Cerebellar nuclear complex (tissue), 1 donor: ENCODE data around the gene MBD3L2.
"Not testable (repeated sequence)": the region's sequence is repeated elsewhere in the genome, so short reads cannot be mapped to it uniquely, and the experiment has no call there.

Experiments
- DNase-seq, 2 experiments: peaks; one replicate each; lab custom pipeline; 2025; lab: John Stamatoyannopoulos, UW

MBD3L2 gene

DNA sequence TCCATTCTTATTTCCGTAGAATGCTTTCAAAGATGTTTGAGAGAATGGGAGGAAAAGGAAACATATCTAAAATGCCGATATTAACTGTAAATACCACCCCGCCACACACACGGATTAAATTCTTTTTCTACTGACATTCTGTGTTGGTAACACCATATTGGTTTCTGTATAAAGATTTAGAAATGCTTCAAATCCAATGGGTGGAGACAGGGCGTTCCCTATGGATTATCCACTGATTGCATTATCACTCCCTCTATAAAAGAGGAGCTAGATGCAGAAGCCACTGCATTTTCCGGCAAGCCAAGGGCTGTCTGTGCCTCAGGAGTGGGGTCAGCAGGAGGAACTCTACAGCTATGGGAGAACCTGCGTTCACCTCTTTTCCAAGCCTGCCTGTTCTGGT lies at the start of gene MBD3L2:
Gene MBD3L2, plus strand, starts transcription at position 301 of the 400 bp plus-strand sequence. Its CDS starts 53 bp downstream, at position 354.
- not testable (repeated sequence) for DNase-seq

DNA sequence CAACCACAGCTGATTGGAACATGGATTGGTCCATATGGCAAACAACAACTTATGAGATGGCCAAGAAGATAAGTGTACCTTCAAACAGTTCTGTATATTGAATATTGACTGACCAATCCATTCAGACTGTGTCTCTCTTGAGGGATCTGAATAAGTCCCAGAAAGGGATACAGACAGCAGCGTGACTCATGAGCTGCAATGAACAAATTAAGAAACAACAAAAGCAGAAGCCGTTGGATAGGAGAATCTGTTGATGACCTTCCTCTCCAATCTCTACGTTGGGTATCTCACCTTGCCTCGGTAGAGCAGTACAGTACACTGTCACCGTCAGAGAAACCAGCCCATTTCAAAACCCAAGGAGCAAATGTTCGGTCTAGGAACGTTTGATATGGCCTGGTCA lies 49.2 kb upstream of the MBD3L2 start:
- DNase-seq, result no peak

DNA sequence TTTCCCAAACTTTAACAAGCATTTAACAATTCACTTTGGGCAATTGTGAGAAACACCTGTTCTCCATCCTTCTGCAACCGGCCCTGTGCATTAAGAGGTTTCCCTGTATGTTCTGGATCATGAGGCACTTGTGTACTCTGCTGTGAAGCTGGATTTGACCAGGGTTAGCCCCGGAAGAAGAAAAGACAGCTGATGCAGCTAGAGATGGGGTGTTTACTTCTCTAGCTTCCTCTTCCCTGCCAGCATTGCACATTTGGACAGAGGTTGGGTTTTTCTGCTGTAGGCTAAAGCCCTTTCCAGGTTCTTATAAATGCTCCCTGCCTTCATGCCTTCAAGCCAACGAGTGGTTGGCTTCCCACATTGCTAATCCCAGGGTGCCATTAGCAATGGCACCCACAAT lies 48.8 kb upstream of the MBD3L2 start:
- DNase-seq, result no peak

DNA sequence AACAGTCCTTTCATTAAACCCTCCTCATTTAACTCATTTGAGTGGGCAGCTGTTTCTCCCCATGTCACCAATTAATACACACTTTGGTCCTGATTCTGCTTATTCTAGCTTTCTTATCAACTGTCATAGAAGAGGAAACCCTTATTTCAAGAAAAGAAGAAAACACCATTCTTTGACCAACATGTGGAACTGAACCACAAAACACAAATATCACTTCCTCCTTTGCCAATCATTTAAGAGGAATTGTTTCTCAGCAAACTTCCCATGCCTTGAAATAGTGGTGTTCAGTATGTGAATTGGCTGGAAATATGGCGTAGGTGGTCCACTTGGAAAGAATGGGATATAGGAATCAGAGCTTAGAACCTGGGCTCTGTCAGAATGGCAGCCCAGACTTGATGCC lies 48.3 kb upstream of the MBD3L2 start:
- no peak for DNase-seq

DNA sequence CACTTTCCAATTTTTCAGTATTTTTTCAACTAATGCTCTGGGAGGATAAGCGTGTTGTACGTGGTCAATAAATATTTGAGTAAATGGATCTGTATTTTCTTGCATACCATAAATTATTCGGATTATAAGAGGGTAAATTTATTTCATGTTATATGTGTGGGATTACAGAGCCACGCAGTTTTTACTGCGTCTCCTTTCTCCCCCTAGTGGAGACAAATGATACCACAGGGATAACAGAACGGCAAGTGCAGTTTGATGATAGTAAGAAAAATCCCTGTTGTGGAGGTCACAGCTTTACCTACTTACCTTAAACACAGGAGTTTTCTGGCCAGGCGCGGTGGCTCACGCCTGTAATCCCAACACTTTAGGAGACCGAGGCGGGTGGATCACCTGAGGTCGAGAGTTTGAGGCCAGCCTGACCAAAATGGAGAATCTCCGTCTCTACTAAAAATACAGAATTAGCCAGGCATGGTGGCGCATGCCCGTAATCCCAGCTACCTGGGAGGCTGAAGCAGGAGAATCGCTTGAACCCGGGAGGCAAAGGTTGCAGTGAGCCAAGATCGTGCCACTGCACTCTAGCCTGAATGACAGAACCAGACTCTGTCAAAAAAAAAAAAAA lies 44.7 kb upstream of the MBD3L2 start:
- DNase-seq, result no peak

DNA sequence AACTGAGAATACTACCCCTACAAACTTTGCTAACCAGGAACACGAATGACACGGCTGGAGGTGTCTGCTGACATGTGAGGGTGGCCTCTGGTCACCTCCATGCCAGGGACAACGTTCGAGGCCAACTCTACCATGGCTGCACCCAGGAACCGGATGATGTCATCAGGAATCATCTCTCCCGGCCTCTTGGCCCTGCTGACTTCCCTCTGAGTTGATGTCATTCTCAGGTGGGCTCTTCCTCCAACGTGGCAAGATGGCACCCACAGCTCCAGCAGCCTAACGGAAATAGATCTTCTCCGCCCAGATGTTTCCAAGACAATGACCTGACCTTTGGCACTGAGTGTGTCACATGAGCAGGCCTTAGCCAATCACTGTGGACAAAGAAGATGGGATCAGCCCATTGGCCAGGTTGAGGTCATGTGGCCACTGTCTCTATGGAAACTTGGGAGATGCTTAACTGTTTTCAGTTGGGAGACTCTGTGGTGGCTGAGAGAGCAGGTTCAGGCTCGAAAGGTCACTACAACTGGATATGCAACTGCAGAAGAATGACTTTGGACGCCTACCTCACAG lies 42.9 kb upstream of the MBD3L2 start:
- DNase-seq, result no peak

DNA sequence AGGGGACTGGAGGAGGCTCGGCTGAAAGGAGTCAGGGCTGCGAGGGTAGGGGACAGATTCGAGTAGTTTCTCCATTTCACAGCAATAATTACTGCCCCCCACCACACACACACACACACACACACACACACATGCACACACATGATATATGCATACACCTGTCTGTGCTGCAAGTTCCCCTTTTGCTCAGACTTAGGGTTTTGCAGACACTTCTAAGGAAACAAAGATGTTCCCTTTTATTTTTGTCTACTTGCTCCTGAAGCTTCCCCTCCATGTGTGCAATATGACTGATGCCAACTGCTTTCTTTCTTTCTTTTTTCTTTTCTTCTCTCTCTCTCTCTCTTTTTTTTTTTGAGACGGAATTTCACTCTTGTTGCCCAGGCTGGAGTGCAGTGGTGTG lies 41.3 kb upstream of the MBD3L2 start:
- DNase-seq, result no peak

DNA sequence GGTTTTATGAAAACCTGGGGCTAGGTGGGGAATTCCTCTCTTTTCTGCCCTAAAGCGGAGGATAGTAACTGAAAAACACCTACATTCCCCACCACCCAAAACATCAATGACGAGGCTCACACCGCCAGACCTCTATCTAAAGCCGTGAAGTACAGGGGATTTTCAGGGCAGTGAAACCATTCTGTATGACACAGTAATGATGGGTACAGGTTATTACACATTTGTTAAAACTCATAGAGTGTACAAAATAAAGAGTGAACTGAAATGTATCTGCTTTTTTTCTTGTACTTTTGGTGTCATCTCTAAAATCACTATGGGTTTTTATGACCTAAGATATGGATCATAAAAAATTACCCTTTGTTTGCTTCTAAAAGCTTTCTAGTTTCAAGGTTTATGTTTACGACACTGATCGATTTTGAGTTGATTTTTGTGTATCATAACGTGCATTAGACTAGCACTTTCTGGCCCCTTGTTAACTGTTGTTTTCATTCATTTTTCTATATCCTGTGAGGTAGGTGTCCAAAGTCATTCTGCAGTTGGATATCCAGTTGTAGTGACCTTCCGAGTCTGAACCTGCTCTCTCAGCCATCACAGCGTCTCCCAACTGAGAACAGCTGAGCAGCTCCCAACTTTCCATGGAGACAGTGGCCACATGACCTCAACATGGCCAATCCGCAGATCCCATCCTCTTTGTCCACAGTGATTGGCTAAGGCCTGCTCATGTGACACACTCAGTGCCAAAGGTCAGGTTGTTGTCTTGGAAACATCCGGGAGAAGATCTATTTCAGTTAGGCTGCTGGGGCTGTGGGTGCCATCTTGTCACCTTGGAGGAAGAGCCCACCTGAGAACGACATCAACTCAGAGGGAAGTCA lies 38.2 kb upstream of the MBD3L2 start:
- no peak for DNase-seq

DNA sequence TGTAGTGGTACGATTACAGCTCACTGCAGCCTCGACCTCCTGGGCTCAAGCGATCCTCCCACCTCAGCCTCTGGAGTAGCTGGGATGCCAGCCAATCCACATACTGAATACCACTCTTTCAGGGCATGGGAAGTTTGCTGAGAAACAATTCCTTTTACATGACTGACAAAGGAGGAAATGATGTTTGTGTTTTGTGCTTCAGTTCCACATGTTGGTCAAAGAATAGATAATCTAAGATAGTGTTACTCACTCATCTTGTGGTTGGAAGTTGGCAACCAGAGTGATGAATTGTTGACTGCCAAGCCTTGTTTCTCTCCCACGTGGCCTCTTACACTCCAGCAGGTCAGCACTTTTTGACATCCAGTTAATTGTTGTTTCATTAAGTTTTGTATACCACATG lies 35.4 kb upstream of the MBD3L2 start:
- no peak for DNase-seq

DNA sequence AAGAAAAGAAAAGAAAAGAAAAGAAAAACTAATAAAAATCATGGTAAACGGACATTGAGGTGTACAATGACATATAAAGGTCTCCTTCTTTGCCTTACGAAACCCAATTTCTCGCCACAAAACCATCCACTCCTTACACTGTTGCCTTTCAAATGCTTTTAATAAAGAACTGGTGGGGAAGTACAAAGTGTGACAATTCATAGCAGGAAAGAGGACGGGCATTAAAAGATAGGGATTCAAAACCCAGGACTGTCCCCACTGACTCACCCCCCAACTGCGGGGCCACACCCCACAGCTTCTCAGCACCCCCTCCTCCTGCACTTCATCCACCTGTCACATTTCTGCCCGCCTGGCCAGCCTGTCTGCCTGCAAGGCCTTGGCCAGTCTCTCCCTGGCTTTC lies 30.3 kb upstream of the MBD3L2 start:
- DNase-seq, result no peak

DNA sequence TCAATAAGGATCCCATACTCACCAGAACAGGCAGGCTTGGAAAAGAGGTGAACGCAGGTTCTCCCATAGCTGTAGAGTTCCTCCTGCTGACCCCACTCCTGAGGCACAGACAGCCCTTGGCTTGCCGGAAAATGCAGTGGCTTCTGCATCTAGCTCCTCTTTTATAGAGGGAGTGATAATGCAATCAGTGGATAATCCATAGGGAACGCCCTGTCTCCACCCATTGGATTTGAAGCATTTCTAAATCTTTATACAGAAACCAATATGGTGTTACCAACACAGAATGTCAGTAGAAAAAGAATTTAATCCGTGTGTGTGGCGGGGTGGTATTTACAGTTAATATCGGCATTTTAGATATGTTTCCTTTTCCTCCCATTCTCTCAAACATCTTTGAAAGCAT lies 27.8 kb upstream of the MBD3L2 start, which contains the start of gene MBD3L2B:
Gene MBD3L2B, minus strand, starts transcription at position 101 of the 400 bp plus-strand sequence. Its CDS starts 34 bp downstream, at position 67.
- not testable (repeated sequence) for DNase-seq

DNA sequence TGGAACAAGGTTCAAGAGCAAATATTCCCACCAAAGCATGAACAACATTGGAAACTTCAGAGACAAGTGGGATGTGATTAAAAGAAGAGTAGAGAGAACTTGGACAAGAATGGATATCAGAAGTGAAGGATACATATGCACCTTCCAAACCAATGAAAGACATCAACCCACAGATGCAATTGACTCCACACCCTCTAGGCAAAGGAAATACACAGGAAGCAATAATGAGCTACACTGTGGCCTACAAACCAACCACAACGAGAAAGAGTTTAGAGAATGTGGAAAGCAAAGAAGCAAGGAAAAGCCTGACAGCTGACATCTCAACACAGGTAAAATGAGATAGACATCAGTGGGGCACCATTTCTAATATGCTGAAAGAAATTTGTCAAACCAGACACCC lies 20.3 kb upstream of the MBD3L2 start:
- DNase-seq, result not testable (repeated sequence)

DNA sequence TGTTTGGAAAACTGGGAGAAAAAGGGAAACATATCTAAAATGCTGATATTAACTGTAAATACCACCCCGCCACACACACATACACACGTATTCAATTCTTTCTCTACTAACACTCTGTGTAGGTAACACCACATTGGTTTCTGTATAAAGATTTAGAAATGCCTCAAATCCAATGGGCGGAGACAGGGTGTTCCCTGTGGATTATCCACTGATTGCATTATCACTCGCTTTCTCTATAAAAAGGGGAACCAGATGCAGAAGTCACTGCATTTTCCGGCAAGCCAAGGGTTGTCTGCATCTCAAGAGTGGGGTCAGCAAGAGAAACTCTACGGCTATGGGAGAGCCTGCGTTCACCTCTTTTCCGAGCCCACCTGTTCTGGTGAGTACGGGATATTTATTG lies 18.8 kb upstream of the MBD3L2 start, which contains the start of gene MBD3L5:
Gene MBD3L5, plus strand, starts transcription at position 301 of the 400 bp plus-strand sequence. Its CDS starts 34 bp downstream, at position 335.
- not testable (repeated sequence) for DNase-seq

DNA sequence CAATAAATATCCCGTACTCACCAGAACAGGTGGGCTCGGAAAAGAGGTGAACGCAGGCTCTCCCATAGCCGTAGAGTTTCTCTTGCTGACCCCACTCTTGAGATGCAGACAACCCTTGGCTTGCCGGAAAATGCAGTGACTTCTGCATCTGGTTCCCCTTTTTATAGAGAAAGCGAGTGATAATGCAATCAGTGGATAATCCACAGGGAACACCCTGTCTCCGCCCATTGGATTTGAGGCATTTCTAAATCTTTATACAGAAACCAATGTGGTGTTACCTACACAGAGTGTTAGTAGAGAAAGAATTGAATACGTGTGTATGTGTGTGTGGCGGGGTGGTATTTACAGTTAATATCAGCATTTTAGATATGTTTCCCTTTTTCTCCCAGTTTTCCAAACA lies 9.0 kb upstream of the MBD3L2 start, which contains the start of gene MBD3L4:
Gene MBD3L4, minus strand, starts transcription at position 101 of the 400 bp plus-strand sequence. Its CDS starts 35 bp downstream, at position 66.
- not testable (repeated sequence) for DNase-seq

DNA sequence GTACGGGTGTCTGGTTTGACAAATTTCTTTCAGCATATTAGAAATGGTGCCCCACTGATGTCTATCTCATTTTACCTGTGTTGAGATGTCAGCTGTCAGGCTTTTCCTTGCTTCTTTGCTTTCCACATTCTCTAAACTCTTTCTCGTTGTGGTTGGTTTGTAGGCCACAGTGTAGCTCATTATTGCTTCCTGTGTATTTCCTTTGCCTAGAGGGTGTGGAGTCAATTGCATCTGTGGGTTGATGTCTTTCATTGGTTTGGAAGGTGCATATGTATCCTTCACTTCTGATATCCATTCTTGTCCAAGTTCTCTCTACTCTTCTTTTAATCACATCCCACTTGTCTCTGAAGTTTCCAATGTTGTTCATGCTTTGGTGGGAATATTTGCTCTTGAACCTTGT lies 7.6 kb upstream of the MBD3L2 start:
- DNase-seq, result not testable (repeated sequence)

DNA sequence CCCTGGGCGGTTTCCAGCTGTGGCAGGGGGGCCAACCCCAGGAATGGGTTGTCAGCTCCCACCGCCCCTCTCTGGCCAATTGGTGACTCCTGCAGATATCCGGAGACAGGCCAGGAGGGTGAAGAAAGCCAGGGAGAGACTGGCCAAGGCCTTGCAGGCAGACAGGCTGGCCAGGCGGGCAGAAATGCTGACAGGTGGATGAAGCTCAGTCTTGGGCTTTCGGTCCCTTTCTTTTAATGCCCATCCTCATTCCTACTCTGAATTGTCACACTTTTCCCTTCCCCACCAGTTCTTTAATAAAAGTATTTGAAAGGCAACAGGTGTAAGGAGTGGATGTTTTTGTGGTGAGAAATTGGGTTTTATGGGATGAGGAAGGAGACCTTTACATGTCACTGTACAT lies 2.3 kb downstream of the MBD3L2 start:
- DNase-seq, result not testable (repeated sequence)

DNA sequence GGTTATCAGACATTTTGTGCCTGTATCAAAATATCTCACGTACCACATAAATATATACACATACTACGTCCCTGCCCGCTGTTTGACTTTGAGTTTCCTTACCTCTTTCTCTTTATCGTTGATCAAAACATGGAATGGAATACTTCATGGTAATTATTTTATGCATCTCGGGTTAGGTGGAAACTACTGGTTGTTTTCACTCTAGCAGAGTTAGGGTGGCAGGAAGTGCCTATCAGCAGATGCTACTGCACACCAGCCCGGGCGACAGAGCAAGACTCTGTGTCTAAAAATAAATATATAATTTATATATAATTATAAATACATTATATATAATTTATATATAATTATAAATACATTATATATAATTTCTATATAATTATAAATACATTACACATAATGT lies 3.8 kb downstream of the MBD3L2 start:
- DNase-seq, result not testable (repeated sequence)

DNA sequence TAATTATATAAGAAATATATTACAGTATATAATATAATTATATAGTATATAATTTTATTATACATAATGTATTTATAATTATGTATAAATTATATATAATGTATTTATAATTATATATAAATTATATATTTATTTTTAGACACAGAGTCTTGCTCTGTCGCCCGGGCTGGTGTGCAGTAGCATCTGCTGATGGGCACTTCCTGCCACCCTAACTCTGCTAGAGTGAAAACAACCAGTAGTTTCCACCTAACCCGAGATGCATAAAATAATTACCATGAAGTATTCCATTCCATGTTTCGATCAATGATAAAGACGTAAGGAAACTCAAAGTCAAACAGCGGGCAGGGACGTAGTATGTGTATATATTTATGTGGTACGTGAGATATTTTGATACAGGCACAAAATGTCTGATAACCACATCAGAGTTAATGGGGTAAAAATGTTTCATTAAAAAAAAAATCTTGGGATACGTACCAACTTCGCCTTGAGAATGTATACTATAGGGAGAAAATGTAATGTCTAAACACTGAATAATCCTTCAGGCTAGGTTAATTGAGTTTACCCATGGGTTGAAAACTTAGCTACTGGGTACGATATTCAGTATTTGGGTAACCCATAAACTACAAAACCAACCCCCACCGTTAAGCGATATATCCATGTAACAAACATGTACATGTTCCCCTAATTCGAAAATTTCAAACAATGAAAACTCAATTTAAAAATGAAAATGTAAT lies 5.7 kb downstream of the MBD3L2 start:
- not testable (repeated sequence) for DNase-seq

DNA sequence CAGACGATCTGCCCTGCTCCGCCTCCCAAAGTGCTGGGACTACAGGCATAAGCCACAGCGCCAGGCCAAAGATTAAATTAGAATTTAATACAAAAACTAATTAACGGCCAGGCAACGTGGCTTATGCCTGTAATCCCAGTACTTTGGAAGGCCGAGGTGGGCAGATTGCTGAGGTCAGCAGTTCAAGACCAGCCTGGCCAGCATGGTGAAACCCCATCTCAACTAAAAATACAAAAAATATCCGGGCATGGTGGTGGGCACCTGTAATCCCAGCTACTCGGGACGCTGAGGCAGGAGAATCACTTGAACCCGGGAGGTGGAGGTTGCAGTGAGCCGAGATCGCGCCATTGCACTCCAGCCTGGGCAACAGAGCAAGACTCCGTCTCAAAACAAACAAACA lies 6.6 kb downstream of the MBD3L2 start:
- DNase-seq, result not testable (repeated sequence)

DNA sequence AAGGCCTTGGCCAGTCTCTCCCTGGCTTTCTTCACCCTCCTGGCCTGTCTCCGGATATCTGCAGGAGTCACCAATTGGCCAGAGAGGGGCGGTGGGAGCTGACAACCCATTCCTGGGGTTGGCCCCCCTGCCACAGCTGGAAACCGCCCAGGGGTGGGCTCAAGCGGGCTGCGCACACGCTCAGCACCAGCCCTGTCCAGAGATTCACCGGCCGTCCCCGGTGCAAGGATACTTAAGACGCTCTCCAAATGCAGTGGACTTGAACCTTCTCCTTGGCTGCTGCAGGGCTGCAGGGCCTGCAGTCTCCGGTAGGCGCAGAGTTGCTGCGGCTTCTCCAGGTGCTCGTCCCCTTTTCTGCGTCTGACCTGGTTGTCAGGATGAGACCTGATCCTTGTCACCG lies 7.2 kb downstream of the MBD3L2 start:
- not testable (repeated sequence) for DNase-seq

DNA sequence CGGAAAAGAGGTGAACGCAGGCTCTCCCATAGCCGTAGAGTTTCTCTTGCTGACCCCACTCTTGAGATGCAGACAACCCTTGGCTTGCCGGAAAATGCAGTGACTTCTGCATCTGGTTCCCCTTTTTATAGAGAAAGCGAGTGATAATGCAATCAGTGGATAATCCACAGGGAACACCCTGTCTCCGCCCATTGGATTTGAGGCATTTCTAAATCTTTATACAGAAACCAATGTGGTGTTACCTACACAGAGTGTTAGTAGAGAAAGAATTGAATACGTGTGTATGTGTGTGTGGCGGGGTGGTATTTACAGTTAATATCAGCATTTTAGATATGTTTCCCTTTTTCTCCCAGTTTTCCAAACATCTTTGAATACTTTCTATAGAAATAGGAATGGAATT lies 9.5 kb downstream of the MBD3L2 start, which contains the start of gene MBD3L3:
Gene MBD3L3, minus strand, starts transcription at position 101 of the 400 bp plus-strand sequence. Its CDS starts 71 bp downstream, at position 30.
- DNase-seq, result not testable (repeated sequence)

DNA sequence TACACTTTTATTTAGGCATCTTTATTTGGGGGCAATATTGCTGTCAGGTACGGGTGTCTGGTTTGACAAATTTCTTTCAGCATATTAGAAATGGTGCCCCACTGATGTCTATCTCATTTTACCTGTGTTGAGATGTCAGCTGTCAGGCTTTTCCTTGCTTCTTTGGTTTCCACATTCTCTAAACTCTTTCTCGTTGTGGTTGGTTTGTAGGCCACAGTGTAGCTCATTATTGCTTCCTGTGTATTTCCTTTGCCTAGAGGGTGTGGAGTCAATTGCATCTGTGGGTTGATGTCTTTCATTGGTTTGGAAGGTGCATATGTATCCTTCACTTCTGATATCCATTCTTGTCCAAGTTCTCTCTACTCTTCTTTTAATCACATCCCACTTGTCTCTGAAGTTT lies 10.9 kb downstream of the MBD3L2 start:
- DNase-seq, result not testable (repeated sequence)
